SH-SY5Y (cell line): ENCODE results near the gene DNAJB13.

Experiments
- GATA2 ChIP-seq: IDR thresholded peaks from 2 replicates; pipeline ENCODE4 v1.6.1; 2011; ENCODE audit warnings: mild to moderate bottlenecking, low read depth, low read length
- GATA3 ChIP-seq: IDR thresholded peaks from 2 replicates; pipeline ENCODE4 v1.6.1; 2011; ENCODE audit warnings: low read depth, mild to moderate bottlenecking, low read length, moderate library complexity

The DNAJB13 gene

GRCh38 chr11:73997120-73997770 is 46.4 kb downstream of the DNAJB13 start:
- no peak for TF ChIP-seq GATA3
- TF ChIP-seq GATA2, result no peak

- TF ChIP-seq GATA3, result no peak
- TF ChIP-seq GATA2, result no peak
Observed at GRCh38 chr11:73998846-73999575, 48.2 kb downstream of the DNAJB13 start.

DNA sequence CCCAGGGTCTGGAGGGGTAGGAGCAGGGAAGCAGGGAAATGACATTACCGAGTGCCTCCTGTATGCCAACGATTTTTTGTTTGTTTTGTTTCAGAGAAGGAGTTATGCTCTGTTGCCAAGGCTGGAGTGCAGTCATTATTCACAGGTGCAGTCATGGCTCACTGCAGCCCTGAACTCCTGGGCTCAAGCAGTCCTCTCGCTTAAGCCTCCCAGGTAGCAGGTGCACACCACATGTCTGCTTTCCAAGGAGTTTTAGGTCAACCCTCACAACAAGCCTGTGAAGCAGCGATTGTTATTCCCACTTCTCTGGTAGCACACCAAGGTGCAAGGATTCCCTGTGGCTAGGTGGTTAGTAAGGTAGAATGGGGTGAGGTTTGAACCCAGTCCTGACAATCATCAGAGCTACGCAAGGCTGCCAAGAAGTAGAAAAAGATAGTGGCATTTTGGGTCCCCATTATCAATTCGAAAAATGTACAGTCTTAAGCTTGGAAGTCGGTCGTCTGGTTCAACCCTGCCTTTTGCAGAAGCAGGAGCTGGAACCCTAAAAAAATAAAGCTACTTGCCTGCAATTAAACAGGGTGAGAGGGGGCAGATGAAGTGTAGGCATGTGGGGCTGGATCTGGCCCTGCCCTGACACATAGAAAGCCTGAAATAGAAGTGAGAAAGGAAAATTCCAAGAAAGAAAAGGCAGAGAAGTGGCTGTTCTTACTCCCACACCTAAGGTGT is 48.9 kb downstream of the DNAJB13 start:
- no peak for TF ChIP-seq GATA2
- no peak for TF ChIP-seq GATA3

DNA sequence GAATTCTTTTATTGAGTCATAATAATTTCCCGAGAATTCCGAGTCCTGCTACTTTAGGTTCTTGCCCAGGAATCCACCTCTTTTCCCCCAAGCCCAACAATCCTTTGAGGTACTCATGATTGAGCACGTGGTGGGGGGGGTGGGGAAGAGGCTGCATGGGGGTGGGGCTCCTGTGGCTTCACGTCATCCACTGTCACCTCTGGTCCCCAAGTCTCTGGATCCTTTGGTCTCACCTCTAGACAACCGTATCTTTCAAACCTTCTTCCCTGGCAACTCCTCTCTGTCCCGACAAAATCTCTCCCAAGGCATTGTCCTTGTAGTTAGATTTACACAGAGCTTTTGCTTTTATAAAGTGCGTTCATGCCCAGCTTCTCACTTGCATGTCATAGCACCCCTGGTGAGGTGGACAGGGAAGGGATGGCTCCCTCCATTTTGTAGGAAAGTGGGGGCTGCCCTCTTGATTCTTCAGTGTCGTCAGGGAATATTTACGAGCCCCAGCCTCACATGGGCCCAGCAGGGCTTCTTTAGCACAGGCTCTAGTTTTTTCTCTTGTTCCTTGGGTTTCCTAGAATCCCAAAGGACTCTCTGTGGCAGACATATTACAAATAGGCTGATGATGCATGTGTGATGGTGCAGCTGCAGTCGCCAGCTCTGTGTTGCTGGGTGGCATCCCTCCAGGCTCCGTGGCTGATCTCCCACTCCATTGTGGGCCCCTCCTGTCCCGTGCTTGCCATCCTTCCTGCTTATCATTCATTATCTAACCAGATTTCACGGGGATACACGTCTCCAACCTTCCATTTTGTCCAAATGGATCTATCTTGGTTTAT is 49.7 kb downstream of the DNAJB13 start:
- no peak for TF ChIP-seq GATA2
- TF ChIP-seq GATA3, result no peak

DNA sequence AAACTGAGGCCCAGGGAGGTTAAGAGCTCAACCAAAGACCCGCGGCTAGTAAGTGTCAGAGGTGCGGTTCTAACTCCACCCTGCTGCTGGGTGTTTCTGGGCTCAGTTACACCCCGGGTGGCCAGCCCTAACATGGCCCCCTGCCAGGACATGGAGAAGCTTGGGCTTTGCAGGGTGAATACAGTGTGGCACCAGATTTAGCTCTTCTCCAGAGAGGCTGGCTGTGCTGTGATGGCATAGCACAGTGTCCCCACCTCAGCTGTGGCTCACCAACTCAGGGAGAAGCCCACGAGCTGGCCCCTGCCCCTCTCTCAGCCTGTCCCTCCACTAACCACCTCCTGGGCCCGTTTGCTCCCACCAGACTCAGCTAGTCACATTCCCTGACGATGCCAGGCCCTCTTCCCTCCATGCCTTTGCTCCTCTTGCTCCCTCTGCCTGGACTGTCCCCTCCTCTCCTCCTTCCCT is 51.0 kb downstream of the DNAJB13 start:
- no peak for TF ChIP-seq GATA2
- no peak for TF ChIP-seq GATA3

DNA sequence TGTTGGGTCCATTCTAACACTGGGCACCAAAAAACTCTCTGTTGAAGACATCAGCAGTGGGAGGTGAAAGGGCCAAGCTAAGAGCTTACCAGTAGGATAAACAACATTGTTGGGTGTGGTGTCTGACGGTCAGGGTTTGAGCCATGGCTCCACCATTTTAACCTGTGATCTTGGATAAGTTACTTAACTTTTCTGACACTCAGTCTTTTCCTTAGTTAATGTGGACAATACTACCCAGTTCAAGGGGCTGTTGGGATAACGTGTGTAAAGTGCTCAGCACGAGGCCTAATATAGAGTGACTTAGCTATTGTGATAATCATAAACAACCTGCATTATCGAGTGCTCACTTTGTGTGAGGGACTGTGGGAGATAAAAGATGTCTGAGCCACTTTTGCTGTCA is 52.0 kb downstream of the DNAJB13 start:
- TF ChIP-seq GATA3 (no peak), GATA2 (no peak)

DNA sequence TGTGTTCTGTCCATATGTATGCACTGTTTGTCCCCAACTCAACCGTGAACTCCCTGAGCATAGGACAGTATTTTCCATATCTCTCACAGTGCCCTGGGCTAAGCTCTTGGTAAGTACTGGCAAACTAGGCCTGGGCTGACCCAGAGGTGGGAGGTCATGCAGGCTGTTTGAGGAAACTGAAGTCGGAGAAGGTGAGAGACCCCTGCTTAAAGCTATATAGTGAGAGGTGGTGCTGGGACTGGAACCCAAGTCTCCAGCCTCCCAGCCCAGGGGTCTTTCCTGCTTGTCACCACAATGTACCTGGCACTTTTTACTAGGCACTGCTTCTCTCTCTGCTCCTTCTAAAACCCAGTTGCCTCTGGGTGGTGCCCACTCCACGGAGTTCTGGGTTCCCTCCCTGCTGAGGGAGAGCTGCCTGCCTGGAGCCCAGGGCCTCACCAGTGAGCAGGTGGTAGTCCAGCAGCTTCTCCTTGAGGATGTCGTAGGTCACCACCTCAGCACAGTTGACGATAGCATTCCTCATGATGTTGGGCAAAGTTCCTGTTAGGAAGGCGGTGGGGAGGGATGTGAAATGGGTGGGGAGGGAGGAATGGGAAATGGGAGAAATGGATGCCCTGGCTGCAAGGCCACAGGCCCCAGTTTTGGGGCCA is 53.3 kb downstream of the DNAJB13 start:
- TF ChIP-seq GATA3 (no peak), GATA2 (no peak)

DNA sequence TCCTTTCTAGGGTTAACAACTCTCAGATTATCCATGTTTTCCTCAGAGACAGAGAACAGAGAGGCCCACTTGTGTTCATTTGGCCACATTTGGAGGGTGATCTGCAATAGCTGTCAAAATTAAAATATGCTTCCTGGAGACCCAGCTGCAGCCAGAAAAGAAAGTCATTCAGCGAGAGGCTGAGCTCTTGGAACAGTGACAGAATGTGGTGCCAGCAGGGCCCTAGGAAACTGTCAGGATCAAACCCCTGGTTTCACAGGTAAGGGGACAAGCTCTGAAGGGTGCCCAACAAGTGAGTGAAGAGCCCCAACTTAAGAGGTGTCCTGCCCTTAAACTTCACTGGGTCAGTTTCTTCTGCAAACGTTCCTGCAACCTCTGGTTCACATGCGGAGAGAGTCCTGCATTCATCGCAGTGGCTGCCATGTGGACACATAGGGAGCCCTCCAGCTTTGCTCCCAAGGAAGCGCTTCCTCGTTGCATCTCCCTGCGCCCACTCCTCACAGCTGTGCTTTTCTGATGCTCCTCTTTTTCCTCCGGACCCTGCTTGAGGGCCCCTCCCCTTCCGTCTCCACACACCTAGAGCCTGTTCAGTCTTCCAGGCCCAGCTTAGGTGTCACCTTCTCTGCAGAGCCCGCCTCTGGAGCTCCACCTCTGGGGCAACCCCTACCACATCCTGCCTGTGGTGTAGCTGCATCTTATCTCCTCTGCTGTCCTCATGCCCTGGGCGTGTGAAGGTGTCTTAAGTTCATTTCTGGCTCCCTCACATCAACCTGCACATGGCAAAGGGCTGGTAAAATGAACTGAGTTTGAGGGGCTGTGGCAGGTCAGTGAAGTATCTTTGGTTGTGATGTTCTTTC is 54.2 kb downstream of the DNAJB13 start:
- TF ChIP-seq GATA3 (no peak), GATA2 (no peak)

DNA sequence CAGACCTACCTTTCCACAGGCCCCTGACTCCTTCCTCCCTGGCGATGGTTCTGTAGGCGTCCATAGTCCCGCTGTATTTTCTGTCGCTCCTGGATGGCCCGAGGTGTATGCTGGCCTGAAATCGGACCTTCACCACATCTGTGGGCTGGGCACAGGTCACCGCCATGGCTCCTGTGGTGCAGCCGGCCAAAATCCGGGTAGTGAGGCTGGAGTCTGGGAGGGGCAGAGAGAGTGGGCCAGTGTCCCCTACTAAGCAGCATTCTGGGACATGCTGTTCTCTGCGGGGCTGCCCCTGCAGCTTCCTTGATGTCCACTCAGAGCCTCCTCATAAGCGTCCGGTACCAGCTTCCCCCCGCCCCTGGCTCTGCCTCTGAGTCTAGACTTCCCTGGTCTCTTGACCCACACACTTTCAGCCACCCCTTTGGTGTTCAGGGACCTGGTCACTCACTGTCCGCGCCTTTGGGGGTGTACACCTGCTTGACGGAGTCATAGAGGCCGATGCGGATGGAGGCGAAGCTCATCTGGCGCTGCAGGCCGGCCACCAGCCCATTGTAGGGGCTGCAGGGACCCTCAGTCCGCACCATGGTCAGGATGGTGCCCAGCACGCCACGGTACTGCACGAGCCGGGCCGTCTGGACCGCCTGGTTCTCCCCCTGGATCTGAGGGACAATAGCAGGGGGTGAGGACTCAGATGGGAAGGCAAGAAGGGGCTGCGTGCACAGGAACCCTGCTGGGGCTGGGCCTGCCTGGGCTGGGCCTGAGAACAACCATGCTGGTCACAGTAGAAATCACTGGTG is 55.1 kb downstream of the DNAJB13 start:
- TF ChIP-seq GATA2 (no peak), GATA3 (no peak)

DNA sequence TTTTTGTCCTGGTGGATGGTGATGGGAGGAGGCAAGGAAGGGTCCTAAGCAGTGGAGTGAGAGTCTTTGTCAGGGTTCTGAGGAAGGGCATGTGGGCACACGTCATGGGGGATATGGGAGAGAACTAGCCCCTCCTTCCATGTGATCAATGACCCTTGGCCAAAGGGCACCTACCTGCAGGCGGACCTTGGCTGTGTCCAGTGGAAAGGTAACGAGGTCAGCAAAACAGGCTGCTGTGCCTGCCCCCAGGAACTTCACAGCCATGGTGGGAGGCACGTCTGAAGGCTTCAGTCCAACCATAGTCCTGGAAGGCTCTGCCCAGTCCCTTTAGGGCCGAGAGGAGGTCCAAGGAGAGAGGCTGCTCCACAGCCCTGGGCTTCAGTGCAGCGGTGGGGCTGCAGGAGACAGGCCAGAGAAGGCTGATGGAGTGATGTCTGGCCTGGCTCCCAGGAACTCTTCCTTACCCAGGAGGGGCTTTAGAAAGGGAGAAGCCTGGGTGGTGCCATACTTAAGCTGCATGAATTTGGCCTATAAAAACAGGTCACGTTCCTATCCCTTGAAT is 56.0 kb downstream of the DNAJB13 start:
- TF ChIP-seq GATA2 (no peak), GATA3 (no peak)

GRCh38 chr11:74007691-74008372 is 57.0 kb downstream of the DNAJB13 start:
- TF ChIP-seq GATA3 (no peak), GATA2 (no peak)
